GM19240 (cell line): Measurements from ENCODE around the gene CDC25B.
"Not testable (repeated sequence)": the region's sequence is repeated elsewhere in the genome, so short reads cannot be mapped to it uniquely, and the experiment has no call there.

Experiments
- DNase-seq: peaks from one replicate; pipeline ENCODE4 v3.0.0; 2011; ENCODE audit warnings: low spot score; ENCODE audit not compliant: insufficient read length

CDC25B gene

GRCh38 chr20:3784863-3785239 is 11.3 kb upstream of the CDC25B start:
- no peak for DNase-seq

GRCh38 chr20:3785240-3786125 is 10.6 kb upstream of the CDC25B start:
- no peak for DNase-seq

GRCh38 chr20:3786126-3786484 is 10.0 kb upstream of the CDC25B start:
- DNase-seq, result no peak

DNA sequence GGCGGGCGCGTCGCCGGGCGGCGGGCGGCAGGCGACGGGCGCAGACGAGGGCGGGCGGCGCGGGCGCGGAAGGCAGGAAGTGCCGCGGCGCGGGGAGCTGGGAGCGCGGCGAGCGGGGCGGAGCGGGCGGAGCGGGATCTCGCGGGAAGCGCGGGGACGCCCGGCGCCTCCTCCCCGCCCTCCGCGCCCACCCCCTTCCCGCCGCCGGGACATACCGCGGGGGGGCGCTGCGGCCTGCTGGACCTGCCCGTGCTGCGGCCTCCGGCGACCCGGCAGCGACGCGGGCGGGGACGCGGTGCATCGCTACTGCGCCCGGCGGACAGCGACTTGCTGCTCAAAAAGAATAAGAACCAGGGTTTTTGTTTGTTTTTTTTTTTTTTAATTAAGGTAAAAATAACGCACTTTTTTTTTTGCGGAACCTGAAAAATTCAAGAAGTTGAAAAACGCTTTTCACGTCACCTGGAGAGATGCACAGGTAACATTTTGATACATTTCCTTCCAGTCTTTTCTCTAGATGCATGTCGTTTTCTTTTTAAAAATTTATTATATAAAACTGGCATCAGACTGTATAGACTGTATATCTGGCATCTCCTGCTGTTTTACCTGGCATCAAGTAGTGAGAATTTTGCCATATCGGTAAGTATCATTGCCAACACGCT is 9.3 kb upstream of the CDC25B start, which contains the start of gene CENPB:
Gene CENPB (minus strand): TSS at position 76 of the 659 bp plus-strand sequence. CDS start 257 bp downstream, outside the sequence.
- peak; percentile 94 for DNase-seq

GRCh38 chr20:3787324-3788014 is 8.6 kb upstream of the CDC25B start:
- no peak for DNase-seq

DNA sequence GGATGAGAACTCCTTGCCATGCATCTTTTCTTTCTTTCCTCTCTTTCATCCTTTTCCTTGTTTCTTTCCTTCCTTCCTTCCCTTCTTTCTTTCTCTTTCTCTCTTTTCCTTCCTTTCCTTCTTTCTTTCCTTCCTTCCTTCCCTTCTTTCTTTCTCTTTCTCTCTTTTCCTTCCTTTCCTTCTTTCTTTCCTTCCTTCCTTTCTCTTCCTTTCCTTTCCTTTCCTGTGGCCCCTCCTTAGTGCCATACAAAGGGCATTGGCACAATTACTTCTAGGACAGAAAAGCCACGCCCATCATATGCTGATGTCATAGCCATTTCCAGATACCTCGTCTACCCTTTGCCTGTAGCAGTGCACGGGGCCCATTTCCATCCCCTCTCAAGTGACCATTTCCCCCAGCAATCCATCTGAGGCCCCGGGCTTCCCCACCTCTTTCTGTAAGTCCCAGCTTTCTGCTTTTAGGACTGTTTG is 7.4 kb upstream of the CDC25B start:
- no peak for DNase-seq

GRCh38 chr20:3789201-3789600 is 6.9 kb upstream of the CDC25B start:
- not testable (repeated sequence) for DNase-seq

- DNase-seq, result not testable (repeated sequence)
Observed at GRCh38 chr20:3794168-3794567, 1.9 kb upstream of the CDC25B start.

DNA sequence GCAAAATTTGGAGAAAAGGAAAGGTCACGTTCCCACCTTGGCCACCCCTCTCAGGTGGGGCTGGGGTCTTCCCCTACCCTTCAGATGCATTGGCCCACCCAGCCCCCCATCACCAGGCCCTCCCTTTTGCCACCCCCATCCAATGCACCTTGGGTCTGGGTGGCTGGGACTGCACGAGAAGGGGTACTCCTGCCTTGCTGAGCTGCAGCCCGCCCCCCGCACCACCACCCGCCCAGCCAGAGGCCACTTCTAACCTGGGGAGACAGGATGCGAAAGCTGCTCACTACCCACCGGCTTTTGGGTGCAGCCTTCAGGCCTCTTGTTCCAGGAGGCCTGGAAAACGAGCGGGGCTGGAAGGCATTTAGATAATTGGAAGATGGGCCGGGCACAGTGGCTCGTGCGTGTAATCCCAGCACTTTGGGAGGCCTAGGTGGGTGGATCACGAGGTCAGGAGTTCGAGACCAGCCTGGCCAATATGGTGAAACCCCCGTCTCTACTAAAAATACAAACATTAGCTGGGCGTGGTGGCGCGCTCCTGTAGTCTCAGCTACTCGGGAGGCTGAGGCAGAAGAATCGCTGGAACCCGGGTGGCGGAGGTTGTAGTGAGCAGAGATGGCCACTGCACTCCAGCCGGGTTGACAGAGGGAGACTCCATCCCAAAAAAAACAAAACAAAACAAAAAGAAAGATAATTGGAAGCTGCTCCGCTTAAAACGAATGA is 1.2 kb upstream of the CDC25B start:
- DNase-seq, result no peak

DNA sequence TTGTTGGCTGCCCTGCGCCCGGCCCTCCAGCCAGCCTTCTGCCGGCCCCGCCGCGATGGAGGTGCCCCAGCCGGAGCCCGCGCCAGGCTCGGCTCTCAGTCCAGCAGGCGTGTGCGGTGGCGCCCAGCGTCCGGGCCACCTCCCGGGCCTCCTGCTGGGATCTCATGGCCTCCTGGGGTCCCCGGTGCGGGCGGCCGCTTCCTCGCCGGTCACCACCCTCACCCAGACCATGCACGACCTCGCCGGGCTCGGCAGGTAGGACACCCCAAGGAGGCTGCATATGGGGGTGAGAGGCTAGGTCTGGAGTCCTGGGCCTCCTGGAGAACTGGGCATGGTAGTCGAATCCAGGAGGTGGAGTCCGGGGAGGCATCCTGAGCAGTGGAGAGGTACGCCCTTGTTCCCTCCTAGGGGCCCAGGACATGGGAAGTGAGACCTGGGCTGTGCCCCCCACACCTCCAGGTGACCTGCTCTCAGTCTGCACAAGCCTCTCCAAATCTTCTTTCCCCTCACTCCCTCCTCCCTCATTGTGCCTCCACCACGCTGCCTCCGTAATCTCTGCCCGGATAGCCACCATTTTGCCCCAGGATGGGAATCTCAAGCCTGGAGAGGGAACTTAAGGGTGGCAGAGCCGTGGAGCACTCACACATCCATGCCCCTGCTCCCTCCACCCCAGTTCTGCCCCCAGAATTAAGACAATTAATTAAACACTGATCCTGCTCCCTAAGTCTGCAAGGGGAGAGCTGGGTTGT is 541 bp downstream of the CDC25B start:
- no peak for DNase-seq

- DNase-seq, result no peak
Observed at GRCh38 chr20:3797226-3797545, 1.1 kb downstream of the CDC25B start.

DNA sequence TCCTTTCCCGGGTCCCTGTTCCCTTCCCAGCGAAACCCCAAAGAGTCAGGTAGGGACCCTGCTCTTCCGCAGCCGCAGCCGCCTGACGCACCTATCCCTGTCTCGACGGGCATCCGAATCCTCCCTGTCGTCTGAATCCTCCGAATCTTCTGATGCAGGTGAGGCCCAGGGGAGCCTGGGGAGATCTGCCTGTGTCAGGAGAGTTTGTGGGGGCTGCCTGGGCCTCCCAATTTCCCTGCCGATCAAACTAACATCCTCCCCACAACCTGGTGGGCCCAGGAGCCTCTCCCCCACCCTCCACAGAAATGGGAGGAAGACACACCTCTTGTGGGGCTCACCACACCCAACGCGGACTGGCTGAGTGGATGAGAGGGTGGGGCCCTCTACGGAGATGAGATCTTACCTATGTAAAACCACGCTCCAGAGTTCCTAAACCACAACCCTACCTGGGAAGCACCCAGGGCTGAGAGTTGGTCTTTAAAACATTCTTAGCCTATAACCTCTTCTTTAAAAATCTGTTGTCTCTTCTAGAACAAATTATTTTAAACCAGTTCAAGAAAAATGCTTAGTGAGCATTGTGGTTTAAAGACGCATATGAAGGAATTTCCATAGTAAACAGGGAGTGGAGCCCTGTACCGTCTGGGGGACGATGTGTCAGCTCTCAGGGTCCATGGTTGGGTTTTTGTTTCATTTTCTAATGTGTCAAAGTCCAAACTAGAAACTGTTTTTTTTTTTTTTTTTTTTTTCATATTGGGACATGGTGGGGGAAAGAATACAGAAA is 1.7 kb downstream of the CDC25B start:
- DNase-seq, result peak; percentile 62

GRCh38 chr20:3798373-3798768 is 2.3 kb downstream of the CDC25B start:
- no peak for DNase-seq

DNA sequence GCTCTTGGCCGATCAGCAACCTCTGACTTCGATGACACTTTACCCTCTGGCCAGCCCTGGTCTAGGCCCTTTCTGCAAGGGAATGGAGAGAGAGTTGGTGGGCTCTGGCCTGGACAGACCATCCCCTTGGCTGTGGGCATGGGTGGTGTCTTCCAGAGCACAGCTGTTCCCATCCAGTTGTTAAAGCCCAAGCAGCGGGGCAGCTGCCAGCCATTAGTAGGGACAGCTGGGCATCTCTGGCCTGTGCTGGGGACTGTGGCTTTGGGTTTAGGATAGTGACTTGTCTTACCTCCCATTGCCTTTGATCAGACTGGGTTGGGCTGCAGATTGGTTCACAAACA is 2.8 kb downstream of the CDC25B start:
- DNase-seq, result no peak

GRCh38 chr20:3800256-3800877 is 4.3 kb downstream of the CDC25B start:
- no peak for DNase-seq

DNA sequence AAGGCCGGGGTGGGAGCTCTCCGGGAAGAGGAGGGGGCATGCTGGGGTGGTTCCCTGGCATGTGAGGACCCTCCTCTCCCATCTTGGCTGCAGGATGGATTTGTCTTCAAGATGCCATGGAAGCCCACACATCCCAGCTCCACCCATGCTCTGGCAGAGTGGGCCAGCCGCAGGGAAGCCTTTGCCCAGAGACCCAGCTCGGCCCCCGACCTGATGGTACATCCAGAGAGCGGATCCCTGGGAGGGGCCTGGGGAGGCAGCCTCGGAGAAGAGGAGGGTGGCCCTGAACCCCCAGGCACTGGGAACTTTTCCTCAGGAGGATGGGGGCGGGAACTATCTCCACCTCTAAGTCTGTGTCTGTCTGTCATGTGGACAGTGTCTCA is 4.8 kb downstream of the CDC25B start:
- no peak for DNase-seq

- no peak for DNase-seq
Observed at GRCh38 chr20:3801299-3801698, 5.2 kb downstream of the CDC25B start.

DNA sequence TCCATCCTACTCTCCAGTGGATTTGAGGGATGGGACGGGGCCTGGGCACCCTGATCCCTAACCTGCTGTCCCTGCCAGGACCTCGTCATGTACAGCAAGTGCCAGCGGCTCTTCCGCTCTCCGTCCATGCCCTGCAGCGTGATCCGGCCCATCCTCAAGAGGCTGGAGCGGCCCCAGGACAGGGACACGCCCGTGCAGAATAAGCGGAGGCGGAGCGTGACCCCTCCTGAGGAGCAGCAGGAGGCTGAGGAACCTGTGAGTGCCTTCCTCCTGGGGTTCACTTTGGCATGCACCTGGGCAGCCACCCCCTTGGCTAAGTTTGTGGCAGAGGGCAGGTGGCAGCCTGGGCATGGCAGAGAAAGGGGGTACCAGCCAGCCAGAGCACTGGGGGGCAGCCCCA is 5.7 kb downstream of the CDC25B start:
- DNase-seq, result no peak

GRCh38 chr20:3802524-3803239 is 6.6 kb downstream of the CDC25B start:
- no peak for DNase-seq
